NCI-H1105 treated with DMSO at 0.1 percent for 48 hours (cell line): ENCODE results near the gene HABP2.
A peak's percentile ranks its signal among the peaks of the same experiment; 100 is the strongest.

ENCODE experiments used
- DNase-seq: peaks from one replicate; lab custom pipeline; 2025; lab: John Stamatoyannopoulos, UW

HABP2 gene

GRCh38 chr10:113527211-113527906, 25.5 kb upstream of the HABP2 start:
- no peak for DNase-seq

- DNase-seq, result no peak
These were observed 24.0 kb upstream of the HABP2 start for GRCh38 chr10:113528876-113529275.

- DNase-seq, result no peak
These were observed 23.3 kb upstream of the HABP2 start for GRCh38 chr10:113529575-113529974.

DNA sequence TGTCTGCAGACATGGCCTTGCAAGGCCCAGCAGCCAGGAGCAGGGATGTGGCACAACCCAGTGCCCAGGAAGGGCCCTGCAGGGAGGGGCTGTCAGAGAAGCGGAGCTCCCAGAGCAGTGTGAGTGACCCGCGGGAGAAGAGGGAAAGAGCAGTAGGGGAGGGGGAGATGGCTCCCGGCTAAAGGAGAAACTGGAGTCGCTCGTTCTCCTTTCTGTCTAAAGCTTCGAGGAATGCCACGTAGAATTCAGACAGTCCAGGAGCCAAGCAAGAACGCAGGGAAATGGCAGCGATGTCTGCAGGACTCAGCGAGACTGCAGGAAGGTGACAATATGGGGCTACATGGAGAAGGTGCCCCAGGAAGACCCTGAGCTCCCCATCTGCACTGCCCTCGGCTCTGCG, 22.4 kb upstream of the HABP2 start:
- no peak for DNase-seq

- DNase-seq, result no peak
These were observed 20.1 kb upstream of the HABP2 start for GRCh38 chr10:113532724-113533123.

DNA sequence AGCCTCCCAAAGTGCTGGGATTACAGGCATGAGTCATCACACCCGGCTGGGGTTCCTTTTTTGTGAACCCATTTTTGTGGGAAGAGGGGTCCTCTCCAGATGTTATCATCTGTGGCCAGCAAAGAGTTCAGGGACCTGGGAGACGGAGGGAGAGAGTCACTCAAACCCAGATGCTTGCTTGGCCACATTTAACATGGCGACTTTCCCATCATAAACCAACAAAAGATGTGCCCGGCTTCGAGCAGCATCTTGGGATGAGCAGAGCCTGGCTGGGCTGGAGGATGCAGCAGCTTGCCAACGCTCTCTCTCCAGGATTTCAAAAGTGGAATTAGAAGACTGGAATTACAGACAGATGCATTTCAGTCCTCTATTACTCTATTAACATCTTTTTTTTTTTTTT, 19.1 kb upstream of the HABP2 start:
- no peak for DNase-seq

DNA sequence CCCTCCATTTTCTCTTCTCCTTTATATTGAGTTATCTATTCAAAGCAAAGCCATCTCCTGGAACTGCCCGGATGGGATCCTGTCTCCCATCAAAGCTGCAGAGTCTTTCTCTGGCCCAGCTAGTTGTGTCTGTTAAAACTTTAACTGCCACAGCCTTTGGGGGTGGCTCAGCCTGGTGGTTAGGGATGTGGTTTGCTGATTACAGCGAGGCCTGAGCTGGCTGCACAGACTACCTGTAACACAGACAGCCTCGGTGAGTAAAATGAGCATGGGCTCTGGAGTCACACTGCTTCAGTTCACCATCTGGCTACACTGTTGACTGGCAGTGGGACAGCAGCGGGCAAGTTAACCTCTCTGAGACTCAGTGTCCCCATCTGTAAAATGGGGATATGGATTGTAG, 18.4 kb upstream of the HABP2 start:
- no peak for DNase-seq

GRCh38 chr10:113537672-113538071, 15.2 kb upstream of the HABP2 start:
- no peak for DNase-seq

DNA sequence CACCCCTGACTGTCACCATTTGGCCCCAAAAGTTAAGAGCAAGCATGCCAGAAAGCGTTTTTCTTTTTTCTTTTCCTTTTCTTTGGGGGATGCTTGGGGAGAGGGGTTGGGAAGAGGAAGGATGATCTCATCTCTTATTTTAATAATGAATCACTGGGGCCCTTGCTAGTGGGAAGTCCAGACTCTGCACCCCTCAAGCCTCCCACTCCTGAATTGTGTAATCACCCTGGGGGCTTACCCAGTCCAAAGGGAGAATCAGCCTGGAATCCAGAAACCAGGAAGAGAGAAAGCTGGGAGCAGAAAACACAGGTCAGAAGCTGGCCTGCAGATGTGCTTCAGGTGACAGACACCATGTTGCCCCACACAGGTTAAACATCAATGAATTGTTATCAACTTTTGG, 14.7 kb upstream of the HABP2 start:
- DNase-seq, result no peak

GRCh38 chr10:113539789-113540188, 13.1 kb upstream of the HABP2 start:
- no peak for DNase-seq

GRCh38 chr10:113540845-113541548, 11.9 kb upstream of the HABP2 start:
- no peak for DNase-seq

- DNase-seq, result no peak
These were observed 11.3 kb upstream of the HABP2 start for GRCh38 chr10:113541549-113541927.

GRCh38 chr10:113543107-113543955, 9.5 kb upstream of the HABP2 start:
- no peak for DNase-seq

- no peak for DNase-seq
These were observed 8.5 kb upstream of the HABP2 start for GRCh38 chr10:113544392-113544791.

GRCh38 chr10:113547426-113547825, 5.4 kb upstream of the HABP2 start:
- DNase-seq, result no peak

GRCh38 chr10:113549856-113550255, 3.0 kb upstream of the HABP2 start:
- no peak for DNase-seq

- no peak for DNase-seq
These were observed 2.5 kb upstream of the HABP2 start for GRCh38 chr10:113550365-113550764.

DNA sequence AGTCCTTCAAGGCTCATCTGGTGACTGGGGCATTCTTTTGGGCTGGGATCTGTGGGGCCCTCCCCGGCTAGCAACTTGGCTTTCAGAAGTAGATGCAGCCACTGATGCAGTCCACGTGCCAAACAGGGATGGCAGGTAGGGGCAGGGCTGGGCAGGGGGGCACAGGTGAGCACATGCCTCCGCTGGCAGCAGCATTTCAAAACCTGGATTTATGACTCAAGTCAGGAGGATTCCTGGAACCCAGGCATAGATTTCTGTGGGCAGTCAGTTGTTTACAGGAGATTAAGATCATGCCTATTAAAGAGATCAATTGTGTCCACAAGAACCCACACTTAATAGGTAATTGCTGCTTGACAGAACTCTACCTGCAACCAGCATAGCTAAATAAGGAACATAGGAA, 839 bp upstream of the HABP2 start:
- DNase-seq, result peak; percentile 55

DNA sequence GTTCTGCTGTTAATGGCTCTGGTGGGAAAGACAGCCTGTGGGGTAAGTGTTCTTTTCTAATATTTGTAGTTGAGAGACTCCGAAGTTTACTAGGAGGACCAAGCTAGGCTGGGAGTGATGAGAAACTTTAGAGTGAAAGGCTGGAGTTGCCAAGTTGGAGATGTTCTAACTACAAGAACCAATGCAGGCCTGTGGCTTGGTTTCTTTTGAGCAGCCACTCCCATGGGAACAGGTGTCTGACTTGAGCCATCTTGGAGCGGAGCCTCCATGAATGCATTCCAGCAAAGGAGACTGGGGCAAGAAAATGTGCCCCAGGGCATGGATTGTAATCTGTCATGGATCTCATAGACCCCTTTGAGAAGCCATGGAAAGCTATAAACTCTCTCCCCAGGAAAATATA, 296 bp downstream of the HABP2 start:
- no peak for DNase-seq

GRCh38 chr10:113554214-113554613, 1.4 kb downstream of the HABP2 start:
- no peak for DNase-seq

- DNase-seq, result no peak
These were observed 2.4 kb downstream of the HABP2 start for GRCh38 chr10:113555245-113555644.

DNA sequence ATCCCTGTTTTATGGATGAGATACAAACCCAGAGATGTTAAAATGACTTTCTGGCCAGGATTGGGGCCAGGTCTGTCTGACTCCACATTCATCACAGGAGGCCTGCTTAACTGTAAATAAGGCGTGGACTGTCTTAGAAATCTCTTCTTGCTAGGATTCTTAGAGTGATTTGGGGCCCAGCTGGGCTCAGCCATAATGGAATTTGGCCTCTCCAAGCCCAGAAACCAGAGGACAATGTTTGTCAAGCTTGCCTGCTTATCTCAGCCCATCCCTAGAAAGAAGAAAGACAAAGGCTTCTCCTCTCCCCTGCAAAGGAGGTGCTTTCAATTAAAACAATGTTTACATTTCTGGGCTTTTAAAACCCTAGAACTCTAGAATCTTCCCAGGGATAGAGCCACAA, 2.9 kb downstream of the HABP2 start:
- no peak for DNase-seq

GRCh38 chr10:113557424-113557862, 4.6 kb downstream of the HABP2 start:
- DNase-seq, result peak; percentile 12
